ENCODE measurements around the gene DNAJB7.
"Not testable (repeated sequence)": the region's sequence is repeated elsewhere in the genome, so short reads cannot be mapped to it uniquely, and the experiment has no call there.

Gene DNAJB7

GRCh38 chr22:40838486-40838885 is 23.4 kb downstream of the DNAJB7 start:
- no peak for DNase-seq

DNA sequence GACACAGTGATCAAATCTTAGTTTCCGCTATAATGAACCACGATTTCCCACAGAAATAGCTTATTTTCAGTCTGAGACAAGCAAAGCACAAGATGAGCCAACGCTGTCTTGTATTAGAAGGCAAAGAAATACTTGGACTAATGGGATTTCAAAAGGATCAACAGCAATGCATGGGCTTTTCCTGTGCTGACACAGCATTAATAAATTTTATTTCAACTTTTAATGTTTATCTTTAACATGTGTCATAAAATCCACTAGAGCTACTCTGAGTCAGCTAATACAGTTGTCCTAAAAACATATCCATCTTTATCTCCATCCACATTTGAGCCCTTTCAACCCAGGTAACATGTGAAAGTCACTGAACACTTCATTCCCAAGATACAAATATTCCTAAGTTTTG is 27.3 kb downstream of the DNAJB7 start:
- no peak for DNase-seq

- no peak for DNase-seq
Measured at GRCh38 chr22:40829131-40829530, 32.8 kb downstream of the DNAJB7 start.

DNA sequence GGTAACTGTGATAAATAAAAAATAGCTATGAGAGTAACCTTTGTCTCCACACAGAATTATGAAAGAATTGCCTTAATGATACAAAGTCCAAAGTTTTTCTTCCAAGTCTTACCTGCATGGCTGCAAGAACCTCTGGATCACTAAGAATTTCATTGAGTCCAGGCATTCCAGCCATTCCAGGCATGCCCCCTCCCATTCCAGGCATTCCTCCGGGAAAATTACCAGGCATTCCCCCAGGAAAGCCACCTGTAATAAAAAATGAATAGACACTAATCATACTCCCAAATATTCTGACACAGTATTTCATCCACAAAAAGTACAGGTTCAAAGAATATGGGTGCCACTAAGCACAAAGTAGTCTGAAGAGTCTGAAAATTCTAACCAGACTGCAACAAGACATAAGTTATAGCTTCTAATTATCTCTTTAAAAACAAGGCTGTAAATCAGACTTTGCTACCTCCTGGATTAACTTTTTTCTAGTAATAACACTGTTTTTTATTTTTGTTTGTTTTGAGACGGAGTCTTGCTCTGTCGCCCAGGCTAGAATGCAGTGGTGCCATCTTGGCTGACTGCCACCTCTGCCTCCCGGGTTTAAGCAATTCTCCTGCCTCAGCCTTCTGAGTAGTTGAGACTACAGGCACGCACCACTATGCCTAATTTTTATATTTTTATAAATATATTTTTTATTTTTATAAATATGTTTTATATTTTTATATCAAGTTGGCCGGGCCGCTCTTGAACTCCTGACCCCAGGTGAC is 34.8 kb downstream of the DNAJB7 start:
- DNase-seq, result no peak

- not testable (repeated sequence) for DNase-seq
Measured at GRCh38 chr22:40826292-40826691, 35.6 kb downstream of the DNAJB7 start.

DNA sequence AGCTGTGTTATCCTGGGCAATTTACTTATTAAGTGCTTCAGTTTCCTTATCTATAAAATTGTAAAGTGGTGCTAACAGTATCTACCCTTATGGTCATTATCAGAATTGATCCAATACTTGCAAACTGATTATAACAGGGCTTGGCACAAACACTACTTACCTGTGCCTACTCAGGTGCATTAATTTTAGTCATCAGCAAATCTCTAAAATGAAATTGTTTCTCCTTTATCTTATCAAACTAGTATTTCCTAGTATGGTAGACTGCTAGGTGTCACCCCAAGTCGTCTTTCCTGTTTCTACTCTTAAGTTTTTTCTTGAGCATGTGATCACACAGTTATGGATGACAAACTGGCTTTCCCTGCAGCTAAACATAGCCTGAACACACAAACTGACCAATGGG is 38.5 kb downstream of the DNAJB7 start:
- no peak for DNase-seq

DNA sequence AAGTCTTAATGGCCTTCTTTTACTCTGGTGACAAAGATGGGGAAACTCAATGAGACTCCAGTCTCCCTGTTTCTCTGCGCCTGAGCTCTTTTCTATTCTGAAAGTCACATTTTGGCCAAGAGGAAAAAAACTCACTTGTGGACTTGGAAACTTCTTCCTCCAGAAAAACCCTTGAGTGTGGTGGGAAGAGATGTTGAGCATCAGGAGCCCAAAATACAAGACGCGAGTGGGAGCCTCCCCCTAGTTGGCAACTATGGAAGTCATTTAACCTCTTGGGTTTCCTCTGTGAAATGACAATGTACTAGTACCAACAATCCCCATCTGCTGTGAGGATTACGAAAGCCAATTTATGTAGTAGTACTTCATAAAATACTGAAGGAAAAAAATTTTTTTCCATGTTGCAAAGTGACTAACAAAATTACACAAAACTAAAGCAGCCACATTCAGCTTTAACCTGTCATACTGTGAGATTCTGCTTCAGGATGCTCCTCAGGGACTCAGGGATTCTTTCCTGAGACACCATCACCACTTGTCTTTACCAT is 42.2 kb downstream of the DNAJB7 start:
- no peak for DNase-seq

DNA sequence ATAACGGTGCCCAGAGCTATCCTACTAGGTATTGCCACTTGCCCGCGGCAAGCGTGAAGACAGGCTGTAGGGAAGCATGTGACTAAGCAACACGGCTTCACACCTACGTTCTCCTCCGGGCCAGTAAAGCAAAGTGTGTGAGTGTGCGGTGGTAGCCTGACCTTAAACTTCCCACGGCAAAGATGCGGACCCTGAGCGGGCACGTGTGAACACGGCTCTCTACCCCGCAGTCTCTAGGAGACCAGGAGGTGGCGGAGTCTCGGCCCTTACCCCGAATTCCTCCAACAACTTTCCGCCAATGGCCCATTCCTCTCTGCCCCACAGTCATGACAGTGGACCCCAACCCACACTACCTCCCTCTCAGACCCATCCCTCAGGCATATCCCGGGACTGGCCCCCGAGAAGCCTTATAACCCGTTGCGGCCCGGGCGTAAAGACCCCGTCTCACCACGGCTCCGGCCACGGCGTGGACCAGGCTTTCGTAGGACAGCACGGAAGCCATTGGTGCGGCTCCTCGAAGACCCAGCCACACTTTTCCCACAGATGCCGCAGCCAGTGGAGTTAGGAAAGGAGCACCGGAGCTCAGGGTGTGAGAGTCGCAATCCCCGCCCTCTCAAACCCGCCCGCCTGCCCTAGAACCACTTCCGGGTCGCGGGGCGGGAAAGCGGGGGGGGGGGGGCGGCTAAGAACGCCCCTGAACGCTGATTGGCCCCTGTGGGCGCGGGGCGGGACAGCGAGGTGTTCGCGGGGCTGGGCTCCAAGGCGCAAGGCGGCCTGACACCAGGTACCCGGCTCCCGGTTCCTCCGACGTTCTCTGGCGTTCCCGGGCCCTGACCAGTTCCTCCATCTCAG is 42.9 kb downstream of the DNAJB7 start, which contains the start of gene SLC25A17:
Gene SLC25A17 (minus strand): TSS at position 600 of the 852 bp plus-strand sequence. CDS start 98 bp downstream, at position 502.
- DNase-seq, result peak; percentile 86

- DNase-seq, result no peak
Measured at GRCh38 chr22:40818192-40818746, 43.6 kb downstream of the DNAJB7 start.

DNA sequence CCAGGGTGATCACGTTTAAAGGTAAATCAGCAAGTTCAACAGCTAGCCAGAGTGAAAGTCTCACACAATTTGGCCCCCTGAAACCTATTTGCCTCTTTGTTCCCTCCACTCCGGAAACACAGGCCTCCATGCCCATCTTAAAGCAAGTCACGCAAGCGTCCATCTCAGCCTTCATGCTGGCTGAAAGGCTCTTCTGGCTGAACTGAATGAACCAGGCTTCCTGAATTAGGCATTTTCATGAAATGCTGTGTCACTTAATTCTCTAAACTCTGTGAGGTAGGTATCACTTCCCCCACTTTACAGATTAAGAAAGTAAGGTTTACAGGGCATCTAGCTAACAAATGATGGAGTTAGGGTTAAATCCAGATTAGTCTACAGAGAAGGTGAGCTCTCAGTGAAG is 44.2 kb downstream of the DNAJB7 start:
- no peak for DNase-seq

DNA sequence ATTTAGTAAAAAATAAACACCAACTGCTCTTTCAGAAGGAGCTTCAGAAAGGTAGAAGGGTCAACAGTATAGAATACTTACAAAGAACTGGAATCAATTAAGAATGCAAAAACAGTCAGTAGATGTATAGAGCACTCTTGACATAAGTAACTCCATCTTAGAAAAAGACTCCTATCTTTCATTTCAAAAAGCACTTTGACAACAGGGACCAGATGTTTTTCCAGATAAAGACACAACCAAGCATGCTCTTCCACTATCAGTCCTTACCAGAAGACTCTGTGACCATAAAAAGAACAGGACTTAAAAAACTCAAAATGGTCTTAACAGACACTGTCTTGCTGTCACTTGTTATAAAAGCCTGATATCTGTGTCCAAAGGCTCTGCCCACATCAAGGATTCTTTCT is 48.0 kb downstream of the DNAJB7 start:
- no peak for DNase-seq
